WTC11 (cell line): Measurements from ENCODE around the gene SERTAD2. TPM values are rescaled to one million over a fixed set of nuclear protein-coding genes. Genes with fewer than 3 reads are reported as not detected.

ENCODE experiments used
- ATAC-seq: fragments of 200-7000 bp; cut with Tn5 transposase; 2 replicates; pipeline ENCODE4 v1.10.0; 2021; ENCODE audit warnings: mild to moderate bottlenecking, moderate library complexity
- CTCF ChIA-PET: fragments of 300-600 bp; sonication (Branson Sonifier 250); formaldehyde crosslinking; loops from one replicate; lab custom pipeline; 2021; ENCODE audit warnings: antibody characterized with exemption; lab: Charles Lee
- POLR2A ChIA-PET: fragments of 350-600 bp; sonication (Branson Sonifier 250); formaldehyde crosslinking; loops from one replicate; lab custom pipeline; 2021; ENCODE audit warnings: antibody characterized with exemption; lab: Charles Lee
- DNase-seq: peaks from one replicate; pipeline ENCODE4 v3.0.0; 2021; ENCODE audit warnings: low spot score
- H3K27ac Mint-ChIP-seq: 2 replicates; pipeline ENCODE4 v1.8.0; 2021; ENCODE audit warnings: mixed read lengths
- H3K27me3 Mint-ChIP-seq: 2 replicates; pipeline ENCODE4 v1.8.0; 2021; ENCODE audit warnings: low read depth, mild to moderate bottlenecking, moderate library complexity, mixed read lengths
- H3K36me3 Mint-ChIP-seq: 2 replicates; pipeline ENCODE4 v1.8.0; 2021; ENCODE audit warnings: mixed read lengths
- H3K4me1 Mint-ChIP-seq: 2 replicates; pipeline ENCODE4 v1.8.0; 2022; ENCODE audit warnings: mixed read lengths
- H3K4me3 Mint-ChIP-seq: 2 replicates; pipeline ENCODE4 v1.8.0; 2021; ENCODE audit warnings: mild to moderate bottlenecking, moderate library complexity, mixed read lengths
- H3K9me3 Mint-ChIP-seq: 2 replicates; pipeline ENCODE4 v1.8.0; 2021; ENCODE audit warnings: mixed read lengths
- ATF1 ChIP-seq: sonication (generic); formaldehyde crosslinking; IDR thresholded peaks from 2 replicates; pipeline ENCODE4 v1.8.1; 2023; ENCODE audit warnings: mild to moderate bottlenecking, moderate library complexity, missing genetic modification reagents
- CBFB ChIP-seq: sonication (generic); formaldehyde crosslinking; IDR thresholded peaks from 2 replicates; pipeline ENCODE4 v1.8.1; 2022; ENCODE audit warnings: mild to moderate bottlenecking, low read depth, missing genetic modification reagents
- ESRRA ChIP-seq: sonication (generic); formaldehyde crosslinking; IDR thresholded peaks from 2 replicates; pipeline ENCODE4 v1.8.1; 2022; ENCODE audit warnings: mild to moderate bottlenecking, missing genetic modification reagents, borderline replicate concordance
- FOXJ3 ChIP-seq: sonication (generic); formaldehyde crosslinking; IDR thresholded peaks from 2 replicates; pipeline ENCODE4 v1.9.0; 2021; ENCODE audit warnings: missing genetic modification reagents, mild to moderate bottlenecking, borderline replicate concordance
- GRHL2 ChIP-seq: fragments of 250-450 bp; sonication (Bioruptor Pico); IDR thresholded peaks from 2 replicates; pipeline ENCODE4 v1.8.0; 2022; ENCODE audit warnings: mild to moderate bottlenecking, moderate library complexity; ENCODE audit not compliant: insufficient replicate concordance, severe bottlenecking
- MXD4 ChIP-seq: fragments of 250-450 bp; sonication (Bioruptor Pico); IDR thresholded peaks from 2 replicates; pipeline ENCODE4 v1.8.0; 2021; ENCODE audit warnings: mild to moderate bottlenecking, moderate library complexity, borderline replicate concordance
- MYBL2 ChIP-seq: sonication (generic); formaldehyde crosslinking; IDR thresholded peaks from 2 replicates; pipeline ENCODE4 v1.8.1; 2023; ENCODE audit warnings: mild to moderate bottlenecking, moderate library complexity, missing genetic modification reagents
- NR1H2 ChIP-seq: sonication (generic); formaldehyde crosslinking; IDR thresholded peaks from 2 replicates; pipeline ENCODE4 v1.9.0; 2021; ENCODE audit warnings: mild to moderate bottlenecking, moderate library complexity, missing genetic modification reagents
- OVOL2 ChIP-seq: fragments of 250-450 bp; sonication (Bioruptor Pico); IDR thresholded peaks from 2 replicates; pipeline ENCODE4 v1.9.0; 2021; ENCODE audit warnings: mild to moderate bottlenecking, borderline replicate concordance
- PRRX2 ChIP-seq: fragments of 250-450 bp; sonication (Bioruptor Pico); IDR thresholded peaks from 2 replicates; pipeline ENCODE4 v1.8.0; 2021; ENCODE audit warnings: mild to moderate bottlenecking
- TEAD4 ChIP-seq: sonication (generic); formaldehyde crosslinking; IDR thresholded peaks from 2 replicates; pipeline ENCODE4 v1.8.0; 2022; ENCODE audit warnings: mild to moderate bottlenecking, missing genetic modification reagents
- ZNF138 ChIP-seq: sonication (generic); formaldehyde crosslinking; conservative IDR thresholded peaks from 2 replicates; pipeline ENCODE4 v1.8.1; 2022; ENCODE audit warnings: mild to moderate bottlenecking, moderate library complexity, missing genetic modification reagents
- ZNF423 ChIP-seq: fragments of 250-450 bp; sonication (Bioruptor Pico); IDR thresholded peaks from 2 replicates; pipeline ENCODE4 v2.1.2; 2022; ENCODE audit warnings: mild to moderate bottlenecking, moderate library complexity
- total RNA-seq: library from RNA; stranded (reverse); gene quantifications from 3 replicates; pipeline ENCODE4 v1.2.3, GENCODE V29; 2021
- TF ChIP-seq, protein P1 (sequence below): fragments of 250-450 bp; sonication (Bioruptor Pico); IDR thresholded peaks from 2 replicates; pipeline ENCODE4 v1.9.0; 2021; ENCODE audit warnings: mild to moderate bottlenecking
- TF ChIP-seq, protein P2 (sequence below): sonication (generic); formaldehyde crosslinking; IDR thresholded peaks from 2 replicates; pipeline ENCODE4 v1.8.0; 2022; ENCODE audit warnings: mild to moderate bottlenecking, missing genetic modification reagents
- TF ChIP-seq, protein P3 (sequence below): fragments of 250-450 bp; sonication (Bioruptor Pico); IDR thresholded peaks from 2 replicates; pipeline ENCODE4 v1.9.0; 2021; ENCODE audit warnings: mild to moderate bottlenecking
- TF ChIP-seq, protein P4 (sequence below): sonication (generic); formaldehyde crosslinking; IDR thresholded peaks from 2 replicates; pipeline ENCODE4 v1.8.1; 2023; ENCODE audit warnings: mild to moderate bottlenecking, moderate library complexity, missing genetic modification reagents
- TF ChIP-seq, protein P5 (sequence below): sonication (generic); formaldehyde crosslinking; IDR thresholded peaks from 2 replicates; pipeline ENCODE4 v1.8.0; 2022; ENCODE audit warnings: missing genetic modification reagents
- TF ChIP-seq, protein P6 (sequence below): sonication (generic); formaldehyde crosslinking; IDR thresholded peaks from 2 replicates; pipeline ENCODE4 v1.8.1; 2023; ENCODE audit warnings: mild to moderate bottlenecking, missing genetic modification reagents

SERTAD2 gene
- total RNA-seq, 1 experiment from 2014 or later: 7.9 TPM

DNA sequence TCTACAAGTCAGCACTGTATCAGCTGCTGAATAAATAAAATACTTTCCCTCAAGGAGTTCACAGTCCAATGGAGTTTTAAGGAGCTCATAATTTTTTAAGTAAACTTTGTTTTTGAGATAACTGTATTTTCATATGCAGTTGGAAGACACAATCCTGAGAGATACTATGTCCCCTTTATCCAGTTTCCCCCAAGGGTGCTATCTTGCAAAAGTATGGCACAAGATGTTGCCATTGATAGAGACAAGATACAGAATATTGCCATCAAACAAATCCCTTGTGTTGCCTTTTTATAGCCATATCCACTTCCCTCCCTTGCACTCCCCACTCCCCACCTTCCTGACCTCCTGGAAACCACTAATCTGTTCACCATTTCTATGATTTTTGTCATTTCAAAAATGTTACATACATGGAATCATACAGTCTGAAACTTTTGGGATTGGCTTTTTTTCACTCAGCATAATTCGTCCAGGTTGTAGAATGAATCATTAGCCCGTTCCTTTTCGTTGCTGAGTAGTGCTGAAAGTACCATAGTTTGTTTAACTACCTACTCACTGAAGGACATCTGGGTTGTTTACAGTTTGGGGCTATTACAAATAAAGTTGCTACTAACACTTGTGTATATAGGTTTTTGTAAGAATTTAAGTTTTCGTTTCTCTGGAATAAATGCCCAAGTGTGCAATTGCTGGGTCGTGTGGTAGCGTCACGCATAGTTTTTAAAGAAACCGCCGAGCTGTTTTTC lies 30.2 kb upstream of the SERTAD2 start:
- H3K4me3 Mint-ChIP-seq: no peak overlapping the region
- CTCF ChIA-PET: no interaction called here
- POLR2A ChIA-PET: no interaction called here
- no peaks in the 10 kb centered on the region for H3K36me3 Mint-ChIP-seq
- no peaks in the 10 kb centered on the region for H3K27me3 Mint-ChIP-seq
- H3K27ac Mint-ChIP-seq: no peak overlapping the region
- ATAC-seq: no peak
- no peaks in the 10 kb centered on the region for H3K9me3 Mint-ChIP-seq
- DNase-seq: no peak
- TF ChIP-seq MYBL2 (CRISPR knock-in tag): no peak
- TF ChIP-seq ZNF138 (CRISPR knock-in tag): no peak
- TF ChIP-seq PRRX2 (CRISPR knock-in tag): no peak
- peaks cover 14% of the 10 kb centered on the region for H3K4me1 Mint-ChIP-seq

DNA sequence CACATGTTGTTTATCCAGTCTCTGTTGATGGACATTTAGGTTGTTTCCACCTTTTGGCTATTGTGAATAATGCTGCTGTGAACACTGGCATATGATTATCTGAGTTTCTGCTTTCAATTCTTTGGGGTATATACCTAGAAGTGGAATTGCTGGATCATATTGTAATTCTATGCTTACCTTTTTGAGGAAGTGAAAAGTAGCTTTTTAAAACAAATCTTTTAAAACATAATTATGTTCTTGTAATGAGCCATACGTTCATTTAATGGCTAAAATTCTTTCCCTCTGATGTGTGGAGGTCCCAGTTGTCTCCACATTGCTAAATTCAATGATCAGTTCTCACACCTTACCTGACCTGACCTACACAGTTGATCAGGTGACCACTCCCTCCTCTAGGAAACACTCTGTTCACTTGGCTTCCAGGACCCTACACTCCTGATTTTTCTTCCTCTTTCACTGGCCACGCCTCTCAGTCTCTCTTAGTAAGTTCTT lies 27.8 kb upstream of the SERTAD2 start:
- H3K4me3 Mint-ChIP-seq: no peak overlapping the region
- H3K27me3 Mint-ChIP-seq: no peaks in the 10 kb centered on the region
- H3K27ac Mint-ChIP-seq: no peak overlapping the region
- peaks cover 21% of the 10 kb centered on the region for H3K4me1 Mint-ChIP-seq
- ATAC-seq (no peak), DNase-seq (no peak)
- ChIA-PET CTCF (no interaction called here), POLR2A (no interaction called here)
- H3K36me3 Mint-ChIP-seq: no peaks in the 10 kb centered on the region
- TF ChIP-seq, protein P1, sequence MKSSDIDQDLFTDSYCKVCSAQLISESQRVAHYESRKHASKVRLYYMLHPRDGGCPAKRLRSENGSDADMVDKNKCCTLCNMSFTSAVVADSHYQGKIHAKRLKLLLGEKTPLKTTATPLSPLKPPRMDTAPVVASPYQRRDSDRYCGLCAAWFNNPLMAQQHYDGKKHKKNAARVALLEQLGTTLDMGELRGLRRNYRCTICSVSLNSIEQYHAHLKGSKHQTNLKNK: no peak
- TF ChIP-seq NR1H2 (no peak), ZNF423 (CRISPR knock-in tag) (no peak)
- no peaks in the 10 kb centered on the region for H3K9me3 Mint-ChIP-seq

DNA sequence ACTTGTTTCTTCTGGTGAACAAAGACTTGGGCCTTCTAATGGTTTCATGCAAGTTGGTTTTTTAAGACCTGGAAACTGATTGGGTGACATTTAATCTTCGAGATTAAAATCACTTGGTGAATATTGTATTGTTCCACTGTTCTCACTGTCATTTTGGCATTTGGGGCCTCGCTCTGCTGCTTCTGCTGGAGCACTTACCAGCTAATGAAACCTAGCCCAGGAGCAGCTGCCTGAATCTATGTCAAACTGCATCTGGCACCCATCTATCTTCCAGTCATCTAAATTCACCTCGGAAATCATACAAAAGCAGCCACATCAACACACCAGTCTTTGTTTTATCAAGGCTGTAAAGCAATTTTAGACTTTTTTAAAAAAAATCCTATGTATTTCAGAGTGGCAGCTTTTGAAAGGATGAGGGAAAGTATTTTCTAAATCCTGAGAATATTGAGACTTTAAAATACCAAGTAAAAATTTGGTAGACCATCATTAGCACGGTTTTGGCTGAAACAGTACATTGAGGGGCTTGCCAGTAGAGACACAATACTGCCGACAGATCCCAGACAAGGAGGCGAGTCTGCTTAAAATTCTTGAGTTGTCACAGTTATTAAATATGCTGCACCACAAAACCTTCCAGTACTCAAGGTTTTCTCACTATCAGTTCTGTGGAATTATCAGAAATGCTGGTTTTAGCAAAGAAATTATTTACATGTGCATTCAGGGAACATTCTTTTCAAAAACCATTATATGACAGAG lies 26.1 kb upstream of the SERTAD2 start:
- POLR2A ChIA-PET: no interaction called here
- CTCF ChIA-PET: interaction anchor here (1.1 kb wide), 1 partner anchor 152 kb away, joined by 9 read pairs; no protein-coding TSS in a partner anchor
- H3K27me3 Mint-ChIP-seq: no peaks in the 10 kb centered on the region
- DNase-seq (no peak), ATAC-seq (no peak)
- H3K9me3 Mint-ChIP-seq: no peaks in the 10 kb centered on the region
- no peak overlapping the region for H3K4me3 Mint-ChIP-seq
- H3K4me1 Mint-ChIP-seq: peaks cover 18% of the 10 kb centered on the region
- no peak overlapping the region for H3K27ac Mint-ChIP-seq
- H3K36me3 Mint-ChIP-seq: no peaks in the 10 kb centered on the region
- TF ChIP-seq, protein P2, sequence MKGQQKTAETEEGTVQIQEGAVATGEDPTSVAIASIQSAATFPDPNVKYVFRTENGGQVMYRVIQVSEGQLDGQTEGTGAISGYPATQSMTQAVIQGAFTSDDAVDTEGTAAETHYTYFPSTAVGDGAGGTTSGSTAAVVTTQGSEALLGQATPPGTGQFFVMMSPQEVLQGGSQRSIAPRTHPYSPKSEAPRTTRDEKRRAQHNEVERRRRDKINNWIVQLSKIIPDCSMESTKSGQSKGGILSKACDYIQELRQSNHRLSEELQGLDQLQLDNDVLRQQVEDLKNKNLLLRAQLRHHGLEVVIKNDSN (CRISPR knock-in tag): no peak
- TF ChIP-seq FOXJ3 (CRISPR knock-in tag) (no peak), GRHL2 (CRISPR knock-in tag) (no peak), CBFB (CRISPR knock-in tag) (no peak), ATF1 (CRISPR knock-in tag) (no peak), TEAD4 (CRISPR knock-in tag) (no peak), OVOL2 (CRISPR knock-in tag) (no peak), MXD4 (CRISPR knock-in tag) (no peak), ESRRA (CRISPR knock-in tag) (no peak)
- TF ChIP-seq, protein P3, sequence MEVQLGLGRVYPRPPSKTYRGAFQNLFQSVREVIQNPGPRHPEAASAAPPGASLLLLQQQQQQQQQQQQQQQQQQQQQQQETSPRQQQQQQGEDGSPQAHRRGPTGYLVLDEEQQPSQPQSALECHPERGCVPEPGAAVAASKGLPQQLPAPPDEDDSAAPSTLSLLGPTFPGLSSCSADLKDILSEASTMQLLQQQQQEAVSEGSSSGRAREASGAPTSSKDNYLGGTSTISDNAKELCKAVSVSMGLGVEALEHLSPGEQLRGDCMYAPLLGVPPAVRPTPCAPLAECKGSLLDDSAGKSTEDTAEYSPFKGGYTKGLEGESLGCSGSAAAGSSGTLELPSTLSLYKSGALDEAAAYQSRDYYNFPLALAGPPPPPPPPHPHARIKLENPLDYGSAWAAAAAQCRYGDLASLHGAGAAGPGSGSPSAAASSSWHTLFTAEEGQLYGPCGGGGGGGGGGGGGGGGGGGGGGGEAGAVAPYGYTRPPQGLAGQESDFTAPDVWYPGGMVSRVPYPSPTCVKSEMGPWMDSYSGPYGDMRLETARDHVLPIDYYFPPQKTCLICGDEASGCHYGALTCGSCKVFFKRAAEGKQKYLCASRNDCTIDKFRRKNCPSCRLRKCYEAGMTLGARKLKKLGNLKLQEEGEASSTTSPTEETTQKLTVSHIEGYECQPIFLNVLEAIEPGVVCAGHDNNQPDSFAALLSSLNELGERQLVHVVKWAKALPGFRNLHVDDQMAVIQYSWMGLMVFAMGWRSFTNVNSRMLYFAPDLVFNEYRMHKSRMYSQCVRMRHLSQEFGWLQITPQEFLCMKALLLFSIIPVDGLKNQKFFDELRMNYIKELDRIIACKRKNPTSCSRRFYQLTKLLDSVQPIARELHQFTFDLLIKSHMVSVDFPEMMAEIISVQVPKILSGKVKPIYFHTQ (CRISPR knock-in tag): no peak
- TF ChIP-seq, protein P4, sequence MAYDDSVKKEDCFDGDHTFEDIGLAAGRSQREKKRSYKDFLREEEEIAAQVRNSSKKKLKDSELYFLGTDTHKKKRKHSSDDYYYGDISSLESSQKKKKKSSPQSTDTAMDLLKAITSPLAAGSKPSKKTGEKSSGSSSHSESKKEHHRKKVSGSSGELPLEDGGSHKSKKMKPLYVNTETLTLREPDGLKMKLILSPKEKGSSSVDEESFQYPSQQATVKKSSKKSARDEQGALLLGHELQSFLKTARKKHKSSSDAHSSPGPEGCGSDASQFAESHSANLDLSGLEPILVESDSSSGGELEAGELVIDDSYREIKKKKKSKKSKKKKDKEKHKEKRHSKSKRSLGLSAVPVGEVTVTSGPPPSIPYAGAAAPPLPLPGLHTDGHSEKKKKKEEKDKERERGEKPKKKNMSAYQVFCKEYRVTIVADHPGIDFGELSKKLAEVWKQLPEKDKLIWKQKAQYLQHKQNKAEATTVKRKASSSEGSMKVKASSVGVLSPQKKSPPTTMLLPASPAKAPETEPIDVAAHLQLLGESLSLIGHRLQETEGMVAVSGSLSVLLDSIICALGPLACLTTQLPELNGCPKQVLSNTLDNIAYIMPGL: no peak
- TF ChIP-seq, protein P5, sequence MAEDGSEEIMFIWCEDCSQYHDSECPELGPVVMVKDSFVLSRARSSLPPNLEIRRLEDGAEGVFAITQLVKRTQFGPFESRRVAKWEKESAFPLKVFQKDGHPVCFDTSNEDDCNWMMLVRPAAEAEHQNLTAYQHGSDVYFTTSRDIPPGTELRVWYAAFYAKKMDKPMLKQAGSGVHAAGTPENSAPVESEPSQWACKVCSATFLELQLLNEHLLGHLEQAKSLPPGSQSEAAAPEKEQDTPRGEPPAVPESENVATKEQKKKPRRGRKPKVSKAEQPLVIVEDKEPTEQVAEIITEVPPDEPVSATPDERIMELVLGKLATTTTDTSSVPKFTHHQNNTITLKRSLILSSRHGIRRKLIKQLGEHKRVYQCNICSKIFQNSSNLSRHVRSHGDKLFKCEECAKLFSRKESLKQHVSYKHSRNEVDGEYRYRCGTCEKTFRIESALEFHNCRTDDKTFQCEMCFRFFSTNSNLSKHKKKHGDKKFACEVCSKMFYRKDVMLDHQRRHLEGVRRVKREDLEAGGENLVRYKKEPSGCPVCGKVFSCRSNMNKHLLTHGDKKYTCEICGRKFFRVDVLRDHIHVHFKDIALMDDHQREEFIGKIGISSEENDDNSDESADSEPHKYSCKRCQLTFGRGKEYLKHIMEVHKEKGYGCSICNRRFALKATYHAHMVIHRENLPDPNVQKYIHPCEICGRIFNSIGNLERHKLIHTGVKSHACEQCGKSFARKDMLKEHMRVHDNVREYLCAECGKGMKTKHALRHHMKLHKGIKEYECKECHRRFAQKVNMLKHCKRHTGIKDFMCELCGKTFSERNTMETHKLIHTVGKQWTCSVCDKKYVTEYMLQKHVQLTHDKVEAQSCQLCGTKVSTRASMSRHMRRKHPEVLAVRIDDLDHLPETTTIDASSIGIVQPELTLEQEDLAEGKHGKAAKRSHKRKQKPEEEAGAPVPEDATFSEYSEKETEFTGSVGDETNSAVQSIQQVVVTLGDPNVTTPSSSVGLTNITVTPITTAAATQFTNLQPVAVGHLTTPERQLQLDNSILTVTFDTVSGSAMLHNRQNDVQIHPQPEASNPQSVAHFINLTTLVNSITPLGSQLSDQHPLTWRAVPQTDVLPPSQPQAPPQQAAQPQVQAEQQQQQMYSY (CRISPR knock-in tag): no peak
- TF ChIP-seq, protein P6, sequence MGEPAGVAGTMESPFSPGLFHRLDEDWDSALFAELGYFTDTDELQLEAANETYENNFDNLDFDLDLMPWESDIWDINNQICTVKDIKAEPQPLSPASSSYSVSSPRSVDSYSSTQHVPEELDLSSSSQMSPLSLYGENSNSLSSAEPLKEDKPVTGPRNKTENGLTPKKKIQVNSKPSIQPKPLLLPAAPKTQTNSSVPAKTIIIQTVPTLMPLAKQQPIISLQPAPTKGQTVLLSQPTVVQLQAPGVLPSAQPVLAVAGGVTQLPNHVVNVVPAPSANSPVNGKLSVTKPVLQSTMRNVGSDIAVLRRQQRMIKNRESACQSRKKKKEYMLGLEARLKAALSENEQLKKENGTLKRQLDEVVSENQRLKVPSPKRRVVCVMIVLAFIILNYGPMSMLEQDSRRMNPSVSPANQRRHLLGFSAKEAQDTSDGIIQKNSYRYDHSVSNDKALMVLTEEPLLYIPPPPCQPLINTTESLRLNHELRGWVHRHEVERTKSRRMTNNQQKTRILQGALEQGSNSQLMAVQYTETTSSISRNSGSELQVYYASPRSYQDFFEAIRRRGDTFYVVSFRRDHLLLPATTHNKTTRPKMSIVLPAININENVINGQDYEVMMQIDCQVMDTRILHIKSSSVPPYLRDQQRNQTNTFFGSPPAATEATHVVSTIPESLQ (CRISPR knock-in tag): no peak
